GM18505 (cell line): ENCODE results near the gene C1QTNF6.

Experiments
- ATAC-seq: cut with Tn5 transposase; IDR thresholded peaks from one replicate; pipeline ENCODE4 v1.9.1; 2021; ENCODE audit not compliant: unreplicated experiment
- POLR2A ChIP-seq: IDR thresholded peaks from 4 replicates; pipeline ENCODE4 v1.6.1; 2011; ENCODE audit warnings: borderline replicate concordance; ENCODE audit not compliant: insufficient read depth, insufficient read length; ENCODE audit errors: extremely low read depth

The C1QTNF6 gene

DNA sequence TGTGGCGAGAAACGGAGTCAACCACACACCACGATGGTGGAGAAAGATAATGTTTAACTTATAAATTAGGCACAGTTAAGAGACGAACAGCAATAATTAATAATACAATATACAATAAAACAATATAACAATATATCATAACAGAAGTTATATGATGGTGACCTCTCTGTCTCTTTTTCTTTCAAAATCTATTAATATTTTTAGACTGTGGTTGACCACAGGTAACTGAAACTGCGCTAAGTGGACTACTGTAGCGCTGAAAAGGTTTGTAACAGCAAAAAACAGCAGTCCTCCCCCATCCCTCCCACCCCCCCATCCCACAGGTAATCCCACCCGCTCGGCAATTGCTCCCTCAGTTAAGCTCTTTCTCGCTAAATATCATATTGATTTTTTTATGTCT lies 27.8 kb upstream of the C1QTNF6 start:
- no peak for ATAC-seq
- no peak for TF ChIP-seq POLR2A

- ATAC-seq = no peak
- TF ChIP-seq POLR2A = no peak
These were observed 26.6 kb upstream of the C1QTNF6 start for GRCh38 chr22:37214731-37215030.

- no peak for TF ChIP-seq POLR2A
- ATAC-seq = no peak
These were observed 26.1 kb upstream of the C1QTNF6 start for GRCh38 chr22:37213941-37214730.

- ATAC-seq = no peak
- no peak for TF ChIP-seq POLR2A
These were observed 25.3 kb upstream of the C1QTNF6 start for GRCh38 chr22:37213218-37213855.

DNA sequence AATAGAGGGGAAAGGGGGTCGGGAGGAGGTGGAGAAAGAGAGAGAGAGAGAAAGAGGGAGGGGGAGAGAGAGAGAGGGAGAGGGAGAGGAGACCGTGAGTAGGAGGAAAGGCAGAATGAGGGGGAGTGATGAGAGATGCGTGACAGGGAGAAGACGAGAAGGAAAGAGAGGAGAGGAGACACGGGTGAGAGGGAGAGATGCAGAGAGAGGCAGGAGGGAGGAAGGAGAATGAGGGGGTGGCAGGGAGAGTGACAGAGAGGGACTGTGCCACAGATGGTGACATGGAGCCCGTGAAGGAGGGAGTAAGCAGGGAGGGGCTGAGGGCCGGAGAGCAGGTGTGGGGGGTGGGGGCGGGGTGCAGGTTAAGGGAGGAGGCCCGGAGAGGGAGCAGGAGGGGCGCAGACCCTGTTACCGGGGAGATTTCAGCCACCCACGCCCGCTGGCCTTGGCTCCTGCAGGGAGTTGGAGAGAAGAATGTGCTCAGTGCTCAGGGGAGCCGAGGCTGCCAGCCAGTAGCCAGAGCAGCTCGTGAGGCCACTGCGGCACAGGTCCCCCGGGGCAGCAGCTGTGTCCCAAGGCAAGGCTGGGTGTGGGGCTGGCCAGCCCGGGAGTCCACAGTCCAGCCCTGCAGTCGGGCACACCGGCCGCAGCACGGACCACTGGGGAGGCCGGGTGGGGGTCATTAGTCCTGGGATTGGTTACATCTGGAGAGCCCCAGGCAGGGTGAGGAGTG lies 24.3 kb upstream of the C1QTNF6 start, which contains the start of gene SSTR3:
SSTR3 (minus strand) TSS at position 304 of the 733 bp plus-strand sequence. CDS start 4,674 bp downstream, outside the sequence.
- TF ChIP-seq POLR2A = no peak

DNA sequence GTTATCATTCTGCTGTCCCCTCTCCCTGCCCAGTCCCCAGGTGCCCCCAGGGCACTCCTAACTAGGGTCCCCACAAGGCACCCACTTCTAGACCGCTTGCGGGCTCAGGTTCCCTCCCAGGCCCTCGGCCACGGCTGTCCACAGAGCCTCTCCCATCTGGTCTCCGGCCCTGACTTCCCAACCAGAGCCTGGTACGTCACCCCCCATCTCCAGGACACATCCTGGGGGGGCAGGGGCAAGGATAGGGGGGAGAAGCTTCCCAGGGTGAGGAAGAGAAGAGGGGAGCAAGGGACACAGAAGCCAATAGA lies 23.8 kb upstream of the C1QTNF6 start:
- no peak for TF ChIP-seq POLR2A
- no peak for ATAC-seq

More for the DNA sequence above, 24.3 kb upstream of the C1QTNF6 start, which contains the start of gene SSTR3:
- no peak for ATAC-seq

- no peak for TF ChIP-seq POLR2A
- ATAC-seq = no peak
These were observed 23.2 kb upstream of the C1QTNF6 start for GRCh38 chr22:37211075-37211865.

DNA sequence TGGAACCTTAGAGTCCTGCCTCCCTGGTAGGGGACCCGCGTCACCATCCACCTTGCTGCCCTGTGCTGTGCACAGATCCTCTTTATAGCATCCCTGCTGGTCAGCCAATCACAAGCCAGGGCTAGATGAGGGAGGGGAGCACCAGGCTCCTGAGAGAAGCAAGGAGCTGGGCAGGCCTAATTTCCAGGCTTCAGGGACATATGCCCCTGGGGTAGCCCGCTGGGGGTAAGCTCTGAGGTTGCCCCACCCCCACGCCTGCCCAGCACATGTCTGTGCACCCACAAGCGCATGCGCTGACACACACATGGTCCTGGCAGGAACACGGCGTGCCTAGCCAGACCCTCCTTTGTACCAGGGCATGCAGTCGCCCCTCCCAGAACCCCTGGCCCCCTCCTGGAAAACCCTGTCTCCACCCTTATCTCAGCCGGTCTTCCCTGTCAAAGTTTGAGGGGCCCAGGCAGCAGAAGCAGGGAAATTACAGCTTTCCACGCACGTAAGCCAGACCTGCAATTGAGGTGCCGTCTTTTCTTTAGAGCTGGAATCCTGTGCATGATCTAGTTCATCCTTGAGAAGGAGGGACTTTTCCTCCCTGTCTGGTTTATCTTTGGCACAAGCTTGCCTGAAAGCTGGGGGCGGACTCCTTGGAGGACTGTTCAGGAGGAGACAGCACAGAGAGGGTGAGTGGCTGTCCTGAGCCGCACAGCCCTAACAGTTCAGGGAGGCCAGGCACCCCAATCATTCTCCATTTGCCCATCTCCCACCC lies 22.2 kb upstream of the C1QTNF6 start:
- no peak for ATAC-seq
- no peak for TF ChIP-seq POLR2A

DNA sequence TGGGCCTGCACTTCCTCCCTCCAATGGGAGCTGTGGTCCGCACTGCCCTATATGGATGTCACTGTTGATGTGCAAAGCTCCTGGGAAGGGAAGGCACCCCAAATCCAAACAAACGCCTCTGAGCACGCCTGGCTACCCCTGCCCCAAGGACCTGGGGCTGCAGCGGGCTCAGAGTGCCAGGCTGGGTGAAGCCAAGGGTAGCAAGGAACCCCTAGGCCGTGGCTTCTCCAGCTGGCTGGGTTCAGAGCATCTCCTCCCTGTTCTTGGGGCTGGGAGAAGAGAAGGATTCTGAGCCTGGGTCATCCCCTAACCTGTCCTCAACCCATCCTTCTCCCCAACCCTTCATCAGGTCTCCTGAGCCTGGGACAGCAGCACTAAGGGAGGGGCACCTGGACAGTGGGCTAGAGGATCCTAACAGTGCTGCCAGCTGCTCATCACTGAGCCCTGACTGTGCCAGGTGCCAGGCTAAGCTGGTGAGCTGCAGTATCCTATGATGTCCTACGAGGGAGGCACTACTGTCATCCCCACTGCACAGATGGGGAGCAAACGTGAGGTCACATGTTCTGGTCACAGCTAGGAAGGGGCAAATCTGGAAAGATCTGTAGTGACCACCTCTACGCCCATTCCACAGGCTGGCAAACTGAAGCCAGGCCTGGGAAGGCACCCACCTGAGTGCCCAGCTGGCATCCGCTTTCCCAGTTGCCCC lies 21.2 kb upstream of the C1QTNF6 start:
- no peak for TF ChIP-seq POLR2A
- ATAC-seq = no peak

GRCh38 chr22:37208401-37209139 lies 20.5 kb upstream of the C1QTNF6 start:
- TF ChIP-seq POLR2A = no peak
- no peak for ATAC-seq

GRCh38 chr22:37207981-37208380 lies 19.9 kb upstream of the C1QTNF6 start:
- no peak for TF ChIP-seq POLR2A
- no peak for ATAC-seq
